GM04504 (cell line): ENCODE data around the gene MC1R.
"Not testable (repeated sequence)": the region's sequence is repeated elsewhere in the genome, so short reads cannot be mapped to it uniquely, and the experiment has no call there.

ENCODE experiments used
- DNase-seq: peaks from one replicate; pipeline ENCODE4 v3.0.0-alpha.2; 2012; ENCODE audit warnings: low read depth

Gene MC1R

GRCh38 chr16:89960966-89961365 lies 42.3 kb downstream of the MC1R start:
- no peak for DNase-seq

GRCh38 chr16:89961920-89962319 lies 43.3 kb downstream of the MC1R start:
- no peak for DNase-seq

GRCh38 chr16:89962754-89963498 lies 44.3 kb downstream of the MC1R start:
- no peak for DNase-seq

- no peak for DNase-seq
Observed at GRCh38 chr16:89964201-89964600, 45.5 kb downstream of the MC1R start.

- no peak for DNase-seq
Observed at GRCh38 chr16:89965447-89966225, 47.0 kb downstream of the MC1R start.

- no peak for DNase-seq
Observed at GRCh38 chr16:89966756-89967155, 48.1 kb downstream of the MC1R start.

GRCh38 chr16:89967436-89967835 lies 48.8 kb downstream of the MC1R start:
- not testable (repeated sequence) for DNase-seq

- not testable (repeated sequence) for DNase-seq
Observed at GRCh38 chr16:89968074-89968473, 49.4 kb downstream of the MC1R start.

GRCh38 chr16:89969741-89970410 lies 51.2 kb downstream of the MC1R start:
- no peak for DNase-seq
